HG03378 (cell line): ENCODE results near the gene TACC3.
A peak's percentile ranks its signal among the peaks of the same experiment; 100 is the strongest.
"Not testable (repeated sequence)": the region's sequence is repeated elsewhere in the genome, so short reads cannot be mapped to it uniquely, and the experiment has no call there.

Experiments used
- ATAC-seq: cut with Tn5 transposase; IDR thresholded peaks from one replicate; pipeline ENCODE4 v1.9.1; 2021; ENCODE audit warnings: mild to moderate bottlenecking, moderate library complexity; ENCODE audit not compliant: unreplicated experiment

Gene TACC3

DNA sequence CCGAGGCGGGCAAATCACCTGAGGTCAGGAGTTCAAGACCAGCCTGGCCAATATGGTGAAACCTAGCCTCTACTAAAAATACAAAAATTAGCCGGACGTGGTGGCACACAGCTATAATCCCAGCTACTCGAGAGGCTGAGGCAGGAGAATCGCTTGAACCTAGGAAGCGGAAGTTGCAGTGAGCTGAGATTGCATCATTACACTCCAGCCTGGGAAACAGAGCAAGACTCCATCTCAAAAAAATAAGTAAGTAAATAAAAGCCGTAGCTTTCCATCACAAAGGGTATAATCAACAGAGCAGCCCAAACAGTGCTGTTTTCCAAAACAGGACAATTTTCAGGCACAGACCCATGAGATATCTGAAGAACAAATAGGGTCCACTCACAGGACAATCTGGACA lies 19.6 kb upstream of the TACC3 start:
- not testable (repeated sequence) for ATAC-seq

DNA sequence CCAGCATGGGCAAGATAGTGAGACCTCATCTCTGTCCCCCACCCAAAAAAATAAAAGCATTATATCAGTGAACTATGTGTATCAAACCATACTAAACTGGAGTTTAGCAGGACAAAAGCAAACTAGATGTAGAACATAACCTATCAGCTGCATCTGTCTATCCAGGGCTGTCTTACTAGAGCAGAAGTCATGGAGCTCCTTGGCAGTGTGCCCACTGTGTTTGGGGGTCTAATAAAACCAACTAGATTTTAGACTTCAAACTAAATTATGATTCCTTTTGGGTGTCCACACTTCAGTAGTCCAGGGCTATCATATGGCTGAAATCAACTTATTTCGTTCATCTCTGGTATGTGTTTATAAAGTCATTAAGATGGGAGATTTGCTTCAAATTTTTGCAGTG lies 17.5 kb upstream of the TACC3 start:
- ATAC-seq: no peak

DNA sequence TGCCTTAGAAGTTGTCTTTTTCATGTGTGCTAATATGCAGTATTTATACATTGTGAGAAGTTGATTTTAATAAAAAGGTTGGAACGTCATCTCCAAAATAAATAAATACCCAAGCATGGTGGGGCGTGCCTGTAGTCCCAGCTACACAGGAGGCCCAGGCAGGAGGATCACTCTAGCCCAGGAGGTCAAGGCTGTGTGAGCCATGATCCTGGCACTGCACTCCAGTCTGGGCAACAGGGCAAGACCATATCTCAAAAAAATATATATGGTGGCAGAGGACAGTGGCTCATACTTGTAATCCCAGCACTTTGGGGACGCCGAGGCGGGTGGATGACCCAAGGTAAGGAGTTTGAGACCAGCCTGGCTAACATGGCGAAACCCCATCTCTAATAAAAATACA lies 15.6 kb upstream of the TACC3 start:
- no peak for ATAC-seq

DNA sequence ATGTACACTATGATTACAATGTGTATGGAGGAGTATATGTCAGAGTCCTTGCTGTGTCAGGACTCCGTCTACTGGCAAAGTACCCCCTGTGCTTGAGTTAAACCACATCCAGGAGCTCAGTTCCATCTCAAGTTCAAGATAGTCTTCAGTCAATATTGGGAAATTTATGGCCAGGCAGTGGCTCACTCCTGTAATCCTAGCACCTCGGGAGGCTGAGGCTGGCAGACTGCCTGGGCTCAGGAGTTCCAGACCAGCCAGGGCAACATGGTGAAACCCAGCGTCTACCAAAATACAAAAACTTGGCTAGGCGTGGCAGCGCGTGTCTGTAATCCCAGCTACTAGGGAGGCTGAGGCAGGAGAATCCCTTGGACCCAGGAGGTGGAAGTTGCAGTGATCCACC lies 15.0 kb upstream of the TACC3 start:
- no peak for ATAC-seq

GRCh38 chr4:1708581-1708980 lies 12.7 kb upstream of the TACC3 start:
- ATAC-seq: no peak

DNA sequence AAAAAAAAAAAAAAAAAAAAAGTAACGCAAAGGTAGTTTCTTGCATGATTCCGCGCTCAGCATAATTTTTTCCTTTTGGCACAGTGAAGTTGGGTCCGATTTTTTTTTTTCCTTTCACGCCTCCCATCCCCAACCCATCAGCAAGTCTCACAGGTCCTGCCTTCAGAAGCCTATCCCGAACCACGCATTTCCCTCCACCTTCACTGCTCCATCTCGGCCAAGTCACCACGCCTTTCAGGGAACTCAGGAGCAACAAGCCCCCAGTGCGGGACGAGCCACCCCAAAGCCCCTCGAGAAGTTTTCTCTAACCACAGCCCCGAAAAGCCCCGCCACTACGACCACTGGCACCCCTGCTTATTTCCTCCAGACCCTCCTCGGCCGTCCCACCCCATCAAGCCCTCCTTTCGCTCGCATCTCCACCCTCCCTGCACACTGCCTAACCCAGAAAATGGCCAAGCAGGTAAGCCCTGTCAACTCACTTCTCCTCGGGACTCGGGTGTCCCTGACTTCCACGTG lies 10.2 kb upstream of the TACC3 start:
- no peak for ATAC-seq

DNA sequence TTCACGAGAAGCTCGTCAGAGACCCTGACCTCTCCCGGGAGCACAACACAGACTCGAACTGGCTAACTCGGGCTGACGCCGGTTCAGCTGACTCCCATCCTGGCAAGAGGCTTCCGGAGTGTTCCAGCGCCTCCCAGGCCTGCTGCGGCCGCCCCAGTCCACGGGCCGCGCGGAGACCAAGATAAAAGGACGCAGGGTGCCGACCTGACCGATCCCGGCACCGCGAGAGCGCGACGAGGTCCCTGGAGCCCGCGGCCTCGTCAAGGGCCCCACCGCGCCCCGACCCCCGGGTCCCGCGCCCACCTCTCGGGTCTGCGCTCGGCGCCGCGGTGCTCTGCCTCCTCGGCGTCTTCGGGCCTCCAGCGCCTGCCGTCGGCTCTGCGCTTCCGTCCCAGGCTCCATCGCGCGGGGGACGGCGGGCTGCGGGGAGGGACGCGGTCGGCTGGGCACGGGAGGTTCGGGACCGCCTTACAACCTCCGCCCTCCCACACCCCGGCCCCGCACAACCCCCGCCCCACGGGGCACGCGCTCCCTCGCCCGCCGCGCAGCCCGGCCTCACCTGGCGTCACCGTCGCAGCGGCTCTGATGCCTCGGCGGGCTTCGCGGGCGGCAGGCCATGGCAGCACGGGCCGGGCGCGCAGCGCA lies 9.6 kb upstream of the TACC3 start:
- no peak for ATAC-seq

DNA sequence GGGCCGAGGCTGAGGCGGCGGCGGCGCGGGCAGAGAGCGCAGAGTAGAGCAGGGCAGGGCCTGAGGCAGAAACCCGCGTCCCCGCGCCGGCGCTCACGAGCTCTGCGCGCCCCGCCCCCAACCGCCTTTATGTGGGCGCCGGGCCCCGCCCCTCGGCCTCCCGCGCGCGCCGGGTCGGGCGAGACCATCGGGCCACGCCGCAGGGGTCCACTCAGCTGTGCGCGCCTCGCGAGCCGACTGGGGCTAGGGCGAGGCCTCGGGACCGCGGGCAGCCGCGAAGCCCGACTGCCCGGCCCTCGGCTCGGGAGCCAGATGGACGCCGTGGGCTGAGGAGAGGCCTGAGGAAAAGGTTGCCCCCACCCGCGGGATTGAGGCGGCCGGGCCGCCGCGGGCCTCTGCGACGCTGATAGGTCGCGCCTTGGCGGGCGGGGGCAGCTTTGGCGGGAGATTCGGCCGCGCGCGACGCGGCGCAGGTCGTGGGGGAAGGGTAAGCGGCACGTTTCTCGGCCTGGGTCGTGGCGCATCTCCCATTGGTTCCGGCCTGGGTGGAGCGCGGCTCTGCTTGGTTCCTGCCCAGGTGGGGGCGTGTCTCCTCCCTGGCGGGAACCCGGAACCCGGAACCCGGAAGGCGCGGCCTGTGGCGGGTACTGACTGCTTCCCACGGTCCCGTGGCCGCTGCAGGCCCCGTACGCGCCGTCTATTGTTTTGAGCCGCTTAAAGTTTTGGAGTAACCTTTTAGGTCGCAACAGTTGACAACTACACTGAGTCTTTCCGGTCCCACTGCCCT lies 8.9 kb upstream of the TACC3 start, which contains the start of gene SLBP:
TSS of gene SLBP (minus strand) at position 104 of the 787 bp plus-strand sequence. CDS start 131 bp downstream, outside the sequence.
- peak; percentile 65 for ATAC-seq

GRCh38 chr4:1713003-1713851 lies 8.1 kb upstream of the TACC3 start:
- ATAC-seq: peak; percentile 1

GRCh38 chr4:1714303-1715001 lies 6.9 kb upstream of the TACC3 start:
- no peak for ATAC-seq

DNA sequence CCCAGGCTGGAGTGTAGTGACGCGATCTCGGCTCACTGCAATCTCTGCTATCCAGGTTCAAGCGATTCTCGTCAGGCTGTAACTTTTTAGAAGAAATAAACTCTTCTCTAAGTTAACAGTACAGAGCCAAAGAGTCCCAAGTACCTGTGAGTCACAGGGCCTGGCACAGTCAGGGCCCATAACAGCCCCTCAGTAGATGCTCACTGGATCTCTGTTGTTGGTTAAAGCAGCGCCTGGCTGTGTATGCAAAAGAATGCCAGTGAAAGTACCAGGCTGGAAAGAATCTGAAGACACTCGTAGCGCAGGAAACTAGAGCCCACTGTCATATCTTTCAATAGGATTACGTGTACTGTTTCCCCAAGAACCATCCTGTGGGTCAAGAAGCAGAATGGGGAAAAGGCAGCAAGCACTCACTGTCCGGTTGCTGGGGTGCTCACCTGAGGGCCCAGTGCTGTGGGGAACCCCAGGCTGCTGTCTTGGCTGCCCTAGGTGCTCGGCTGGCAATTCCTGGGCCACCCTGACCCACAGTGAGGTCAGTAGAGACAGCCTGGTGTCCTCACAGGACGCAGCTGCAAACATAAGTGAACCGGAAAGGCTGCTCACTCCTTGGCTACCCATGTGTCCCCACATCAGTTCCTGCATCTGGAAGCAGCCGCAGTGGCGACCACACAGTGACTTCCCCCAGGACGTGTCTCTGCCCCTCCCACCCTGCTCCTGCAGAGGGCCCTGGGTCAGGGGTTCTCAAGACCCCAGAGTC lies 6.1 kb upstream of the TACC3 start:
- ATAC-seq: no peak

GRCh38 chr4:1716065-1716945 lies 5.0 kb upstream of the TACC3 start:
- ATAC-seq: no peak

DNA sequence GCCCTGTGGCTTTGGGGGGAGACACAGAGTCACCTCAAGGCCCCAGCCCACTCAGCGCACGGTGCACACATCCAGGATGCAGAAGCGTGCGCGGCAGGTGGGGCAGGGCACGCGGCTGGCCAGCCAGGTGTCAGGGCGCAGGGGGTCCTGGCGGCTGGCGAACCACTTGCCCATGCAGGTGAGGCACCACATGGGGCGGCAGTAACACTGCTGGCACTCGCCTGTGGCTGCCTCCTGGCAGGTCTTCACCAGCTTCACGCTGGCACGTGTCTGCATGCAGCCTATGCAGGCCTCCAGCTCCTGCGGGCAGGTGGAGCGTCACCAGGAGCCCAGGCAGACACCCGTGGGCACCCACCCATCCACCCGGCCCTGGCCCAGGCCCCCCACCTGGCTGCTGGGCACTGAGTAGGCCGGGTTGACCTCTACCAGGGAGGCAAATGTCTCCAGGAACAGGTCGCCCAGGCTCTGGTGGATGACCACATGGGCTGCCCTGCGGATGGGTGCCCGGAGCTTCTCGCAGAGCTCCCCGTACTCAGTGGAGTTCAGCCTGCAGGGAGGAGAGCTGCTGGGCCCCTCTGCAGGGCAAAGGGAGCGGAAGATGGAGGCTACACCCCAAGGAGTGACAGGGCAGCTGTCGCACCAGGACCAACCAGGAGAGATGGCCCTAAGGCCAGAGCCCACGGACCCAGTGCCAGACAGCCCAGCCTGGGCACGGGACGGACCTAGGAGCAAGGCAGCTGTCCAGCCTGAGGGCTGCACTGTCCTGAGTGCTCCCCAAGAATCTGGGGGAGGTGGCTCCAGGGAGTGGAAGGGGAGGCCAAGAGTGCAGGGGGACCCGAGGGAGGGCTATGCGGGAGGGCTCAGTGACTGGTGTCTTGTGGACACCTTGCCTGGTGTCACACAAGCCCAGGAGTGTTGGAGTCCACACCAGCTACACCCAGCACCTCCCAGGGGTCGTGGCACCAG lies 3.9 kb upstream of the TACC3 start:
- ATAC-seq: no peak

- ATAC-seq: no peak
These were observed 3.0 kb upstream of the TACC3 start for GRCh38 chr4:1718095-1718850.

GRCh38 chr4:1720163-1720983 lies 948 bp upstream of the TACC3 start:
- ATAC-seq: no peak
